Measurements from ENCODE around the gene TMEM170B. TPM values are rescaled to one million over a fixed set of nuclear protein-coding genes. Genes with fewer than 3 reads are reported as not detected.

TMEM170B gene
- polyA plus RNA-seq, 2 of the 4 experiments (the other 2 are of a cell fraction): 2.5 to 3.2 TPM

GRCh38 chr6:11525468-11526155 is 11.9 kb upstream of the TMEM170B start:
- no peak overlapping the region for H3K27ac ChIP-seq

GRCh38 chr6:11526156-11526505 is 11.4 kb upstream of the TMEM170B start:
- TF ChIP-seq CTCF (IDR thresholded peaks at IDR 0.05): no peak
- TF ChIP-seq EHMT2 (IDR thresholded peaks at IDR 0.05; ENCODE audit: low read depth): no peak
- no peak for TF ChIP-seq RAD21 (conservative IDR thresholded peaks at IDR 0.05 in 1 of 2, IDR thresholded peaks at IDR 0.05 in 1 of 2)

More at GRCh38 chr6:11525468-11526155, 11.9 kb upstream of the TMEM170B start:
- no peaks in the 10 kb centered on the region for H3K9me3 ChIP-seq
- no peak for DNase-seq (ENCODE audit: low read depth in 1 of 2, low spot score in 1 of 2)
- FAIRE-seq: no peak
- ChIA-PET CTCF (no interaction called here), POLR2A (no interaction called here)
- no peak for ATAC-seq
- 61% methylated on average over 2 of the region's 2 CpGs for WGBS (ENCODE audit: missing lambda C conversion rate)
- no peak overlapping the region for H3K4me2 ChIP-seq
- TF ChIP-seq RNF2 (IDR thresholded peaks at IDR 0.05; ENCODE audit: borderline replicate concordance, low read depth) (no peak), HOXA7 (CRISPR knock-in tag; IDR thresholded peaks at IDR 0.05) (no peak), JUNB (IDR thresholded peaks at IDR 0.05) (no peak), BCL3 (IDR thresholded peaks at IDR 0.05) (no peak), REST (IDR thresholded peaks at IDR 0.05) (no peak), GATA3 (IDR thresholded peaks at IDR 0.05; ENCODE audit: borderline replicate concordance) (no peak), ATOH8 (CRISPR knock-in tag; IDR thresholded peaks at IDR 0.05; ENCODE audit: low read depth) (no peak), CBX2 (IDR thresholded peaks at IDR 0.05; ENCODE audit: borderline replicate concordance, low read depth) (no peak)
- no peak overlapping the region for H3K4me3 ChIP-seq
- H3K4me1 ChIP-seq: no peaks in the 10 kb centered on the region

GRCh38 chr6:11527274-11527870 is 10.2 kb upstream of the TMEM170B start:
- TF ChIP-seq HDAC2 (IDR thresholded peaks at IDR 0.05) (no peak), MAZ (IDR thresholded peaks at IDR 0.05; ENCODE audit: borderline replicate concordance, low read depth, low read length) (no peak), FOSB (CRISPR knock-in tag; IDR thresholded peaks at IDR 0.05) (no peak), PBX3 (IDR thresholded peaks at IDR 0.05) (no peak), CBX8 (IDR thresholded peaks at IDR 0.05) (no peak), BHLHE40 (IDR thresholded peaks at IDR 0.05; ENCODE audit: low read depth, low read length) (no peak), FOSL2 (IDR thresholded peaks at IDR 0.05) (no peak), FOSL2 (CRISPR knock-in tag; IDR thresholded peaks at IDR 0.05) (no peak), RFX5 (IDR thresholded peaks at IDR 0.05) (no peak), MAFK (IDR thresholded peaks at IDR 0.05; ENCODE audit: partially characterized antibody) (no peak), JUN (IDR thresholded peaks at IDR 0.05) (no peak), POLR2A (IDR thresholded peaks at IDR 0.05; ENCODE audit: low read length) (no peak), POLR2AphosphoS2 (conservative IDR thresholded peaks at IDR 0.05; ENCODE audit: low read length) (no peak), KDM5A (IDR thresholded peaks at IDR 0.05) (no peak), SREBF2 (IDR thresholded peaks at IDR 0.05) (no peak)
- FAIRE-seq: no peak
- no peak overlapping the region for H3K4me3 ChIP-seq
- no peak for DNase-seq (ENCODE audit: low read depth in 1 of 2, low spot score in 1 of 2)
- H3K4me1 ChIP-seq: no peaks in the 10 kb centered on the region
- H3K9me3 ChIP-seq: no peaks in the 10 kb centered on the region
- no peak for ATAC-seq
- H3K4me2 ChIP-seq: no peak overlapping the region
- no peak overlapping the region for H3K27ac ChIP-seq
- ChIA-PET CTCF (interaction anchor here (0.9 kb wide), 1 partner anchor 32 kb away, joined by 4 read pairs; no protein-coding TSS in a partner anchor), POLR2A (no interaction called here)

More at GRCh38 chr6:11526156-11526505, 11.4 kb upstream of the TMEM170B start:
- ATAC-seq (no peak), DNase-seq (ENCODE audit: low read depth in 1 of 2, low spot score in 1 of 2) (no peak), FAIRE-seq (no peak)
- Histone ChIP-seq H3K4me3 (no peak overlapping the region), H3K4me2 (no peak overlapping the region), H3K27ac (no peak overlapping the region), H3K9me3 (no peaks in the 10 kb centered on the region), H3K4me1 (no peaks in the 10 kb centered on the region)
- CTCF ChIA-PET: no interaction called here
- WGBS (ENCODE audit: missing lambda C conversion rate): 35% methylated on average over 3 of the region's 3 CpGs
- POLR2A ChIA-PET: no interaction called here

Measured in A549 (cell line).